Measurements from ENCODE around the gene IFNA14. TPM values are rescaled to one million over a fixed set of nuclear protein-coding genes. Genes with fewer than 3 reads are reported as not detected.

IFNA14 gene
- total RNA-seq, result not detected in 3 replicates
- long read RNA-seq, result 0 reads

DNA sequence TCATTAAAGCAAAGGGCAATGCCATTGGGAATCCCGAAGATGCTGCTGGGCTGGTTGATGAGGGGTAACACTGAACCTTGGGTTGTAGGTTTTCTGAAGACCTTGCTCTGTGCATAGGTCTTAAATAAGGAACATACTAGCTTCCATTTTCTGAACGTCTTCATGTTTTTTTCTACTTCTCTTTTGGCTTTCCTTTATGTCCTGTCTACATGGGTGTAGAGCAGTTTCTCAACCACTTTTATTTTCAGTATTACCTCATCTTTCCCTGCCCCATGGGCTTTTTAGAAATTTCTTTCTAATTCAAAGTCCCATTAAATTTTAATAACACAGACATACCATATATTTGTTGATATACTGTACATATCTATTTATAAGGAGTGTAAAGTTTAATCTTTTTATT is at the start of gene IFNA14:
Gene IFNA14 (minus strand): TSS at position 95 of the 400 bp plus-strand sequence. CDS start 70 bp downstream, at position 25.
- Mint-ChIP-seq H3K36me3 (ENCODE audit: low read depth) (no peaks in the 10 kb centered on the region), H3K27me3 (ENCODE audit: low read depth) (peaks cover 45% of the 10 kb centered on the region), H3K4me1 (ENCODE audit: low read depth) (no peaks in the 10 kb centered on the region), H3K4me3 (ENCODE audit: unreplicated experiment) (no peak within 1 kb of the TSS), H3K27ac (ENCODE audit: unreplicated experiment) (no peak within 1 kb of the TSS), H3K9me3 (ENCODE audit: low read depth) (no peaks in the 10 kb centered on the region)
- DNase-seq (ENCODE audit: low spot score), result no peak
- TF ChIP-seq, protein P1, sequence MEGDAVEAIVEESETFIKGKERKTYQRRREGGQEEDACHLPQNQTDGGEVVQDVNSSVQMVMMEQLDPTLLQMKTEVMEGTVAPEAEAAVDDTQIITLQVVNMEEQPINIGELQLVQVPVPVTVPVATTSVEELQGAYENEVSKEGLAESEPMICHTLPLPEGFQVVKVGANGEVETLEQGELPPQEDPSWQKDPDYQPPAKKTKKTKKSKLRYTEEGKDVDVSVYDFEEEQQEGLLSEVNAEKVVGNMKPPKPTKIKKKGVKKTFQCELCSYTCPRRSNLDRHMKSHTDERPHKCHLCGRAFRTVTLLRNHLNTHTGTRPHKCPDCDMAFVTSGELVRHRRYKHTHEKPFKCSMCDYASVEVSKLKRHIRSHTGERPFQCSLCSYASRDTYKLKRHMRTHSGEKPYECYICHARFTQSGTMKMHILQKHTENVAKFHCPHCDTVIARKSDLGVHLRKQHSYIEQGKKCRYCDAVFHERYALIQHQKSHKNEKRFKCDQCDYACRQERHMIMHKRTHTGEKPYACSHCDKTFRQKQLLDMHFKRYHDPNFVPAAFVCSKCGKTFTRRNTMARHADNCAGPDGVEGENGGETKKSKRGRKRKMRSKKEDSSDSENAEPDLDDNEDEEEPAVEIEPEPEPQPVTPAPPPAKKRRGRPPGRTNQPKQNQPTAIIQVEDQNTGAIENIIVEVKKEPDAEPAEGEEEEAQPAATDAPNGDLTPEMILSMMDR (IDR thresholded peaks at IDR 0.05), result no peak

DNA sequence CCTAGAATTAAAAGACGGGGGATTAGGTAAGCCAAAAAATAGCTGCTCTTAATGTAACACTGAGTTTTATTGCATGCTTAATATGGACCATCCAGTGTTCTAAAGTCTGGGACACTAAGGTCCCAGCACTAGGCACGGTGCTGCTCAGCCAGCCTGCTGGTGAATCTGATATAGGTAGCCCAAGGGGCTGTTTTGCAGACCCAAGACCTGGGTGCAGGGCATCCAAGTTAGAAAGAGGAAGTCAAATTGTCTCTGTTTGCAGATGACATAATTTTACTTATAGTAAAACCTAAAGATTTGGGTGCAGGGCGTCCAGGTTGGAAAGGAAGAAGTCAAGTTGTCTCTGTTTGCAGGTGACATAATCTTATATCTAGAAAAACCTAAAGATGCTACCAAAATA is 47.5 kb upstream of the IFNA14 start:
- Mint-ChIP-seq H3K4me1 (ENCODE audit: low read depth) (no peaks in the 10 kb centered on the region), H3K9me3 (ENCODE audit: low read depth) (peaks cover 10% of the 10 kb centered on the region), H3K36me3 (ENCODE audit: low read depth) (no peaks in the 10 kb centered on the region), H3K27me3 (ENCODE audit: low read depth) (peaks cover 20% of the 10 kb centered on the region), H3K27ac (ENCODE audit: unreplicated experiment) (no peak overlapping the region), H3K4me3 (ENCODE audit: unreplicated experiment) (no peak overlapping the region)
- DNase-seq (ENCODE audit: low spot score), result no peak
- TF ChIP-seq, protein P1 (IDR thresholded peaks at IDR 0.05), result no peak

DNA sequence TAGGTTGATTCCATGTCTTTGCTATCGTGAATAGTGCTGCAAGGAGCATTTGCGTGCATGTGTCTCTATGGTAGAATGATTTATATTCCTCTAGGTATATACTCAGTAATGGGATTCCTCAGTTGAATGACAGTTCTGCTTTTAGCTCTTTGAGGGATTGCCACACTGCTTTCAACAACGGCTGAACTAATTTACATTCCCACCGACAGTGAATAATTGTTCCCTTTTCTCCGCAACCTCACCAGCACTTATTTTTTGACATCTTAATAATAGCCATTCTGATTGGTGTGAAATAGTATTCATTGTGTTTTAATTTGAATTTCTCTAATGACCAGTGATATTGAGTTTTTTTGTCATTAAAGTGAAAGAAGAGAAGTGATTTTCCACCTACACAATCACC is 46.9 kb upstream of the IFNA14 start:
- DNase-seq (ENCODE audit: low spot score), result no peak
- TF ChIP-seq, protein P1 (IDR thresholded peaks at IDR 0.05), result no peak
- Mint-ChIP-seq H3K9me3 (ENCODE audit: low read depth) (peaks cover 10% of the 10 kb centered on the region), H3K27me3 (ENCODE audit: low read depth) (peaks cover 19% of the 10 kb centered on the region), H3K4me1 (ENCODE audit: low read depth) (no peaks in the 10 kb centered on the region), H3K27ac (ENCODE audit: unreplicated experiment) (no peak overlapping the region), H3K4me3 (ENCODE audit: unreplicated experiment) (no peak overlapping the region), H3K36me3 (ENCODE audit: low read depth) (no peaks in the 10 kb centered on the region)

DNA sequence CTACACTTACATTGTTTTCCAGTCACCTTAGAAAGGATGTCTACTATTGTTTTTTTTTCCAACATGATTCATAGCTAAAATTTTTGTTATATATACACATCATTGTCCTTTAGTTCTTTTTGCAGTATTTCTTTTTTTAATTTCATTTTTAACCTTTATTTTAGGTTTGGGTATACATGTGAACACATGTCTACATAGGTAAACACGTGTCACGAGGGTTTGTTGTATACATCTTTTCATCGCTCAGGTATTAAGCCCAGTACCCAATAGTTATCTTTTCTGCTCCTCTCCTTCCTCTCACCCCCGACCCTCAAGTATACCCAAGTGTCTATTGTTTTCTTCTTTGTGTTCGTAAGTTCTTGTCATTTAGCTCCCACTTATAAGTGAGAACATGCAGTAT is 46.3 kb upstream of the IFNA14 start:
- Mint-ChIP-seq H3K27ac (ENCODE audit: unreplicated experiment) (no peak overlapping the region), H3K36me3 (ENCODE audit: low read depth) (no peaks in the 10 kb centered on the region), H3K9me3 (ENCODE audit: low read depth) (peaks cover 10% of the 10 kb centered on the region), H3K27me3 (ENCODE audit: low read depth) (peaks cover 20% of the 10 kb centered on the region), H3K4me3 (ENCODE audit: unreplicated experiment) (no peak overlapping the region), H3K4me1 (ENCODE audit: low read depth) (no peaks in the 10 kb centered on the region)
- DNase-seq (ENCODE audit: low spot score), result no peak
- TF ChIP-seq, protein P1 (IDR thresholded peaks at IDR 0.05), result no peak

DNA sequence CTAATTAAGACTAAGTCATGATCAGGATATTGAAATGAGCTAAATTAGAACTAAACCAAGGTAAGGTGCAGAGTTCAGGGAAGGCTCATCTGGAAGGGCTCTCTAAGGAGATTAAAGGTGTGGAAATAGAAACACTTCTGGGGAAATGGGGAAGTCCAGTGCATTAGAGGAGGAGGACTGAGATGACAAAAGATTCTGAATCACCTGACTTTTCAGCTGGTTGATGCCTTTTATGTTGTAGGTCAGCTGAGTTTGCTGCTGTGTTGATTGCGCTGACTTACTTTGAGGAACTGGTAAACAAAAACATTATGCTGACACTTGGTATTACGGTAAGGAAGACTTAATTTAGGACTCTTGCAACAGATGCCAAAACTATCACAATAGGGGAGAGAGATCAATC is 41.5 kb upstream of the IFNA14 start:
- no peak for DNase-seq (ENCODE audit: low spot score)
- no peak overlapping the region for H3K4me3 Mint-ChIP-seq (ENCODE audit: unreplicated experiment)
- H3K27me3 Mint-ChIP-seq (ENCODE audit: low read depth), result peaks cover 18% of the 10 kb centered on the region
- H3K9me3 Mint-ChIP-seq (ENCODE audit: low read depth), result peaks cover under 1% of the 10 kb centered on the region
- H3K36me3 Mint-ChIP-seq (ENCODE audit: low read depth), result no peaks in the 10 kb centered on the region
- H3K4me1 Mint-ChIP-seq (ENCODE audit: low read depth), result no peaks in the 10 kb centered on the region
- TF ChIP-seq, protein P1 (IDR thresholded peaks at IDR 0.05), result no peak
- no peak overlapping the region for H3K27ac Mint-ChIP-seq (ENCODE audit: unreplicated experiment)

All from chondrocyte (in vitro differentiated cells).